Measurements from ENCODE around the gene ATP1A4.

- TF ChIP-seq CTCF (IDR thresholded peaks at IDR 0.05), result no peak
- TF ChIP-seq EP300 (IDR thresholded peaks at IDR 0.05), result no peak
Observed at GRCh38 chr1:160171980-160172379, 20.6 kb downstream of the ATP1A4 start.

All from stomach (tissue), 4 donors.